Lung microvascular endothelial cell (primary cell): ENCODE data around the gene MISP3. TPM values are rescaled to one million over a fixed set of nuclear protein-coding genes. Genes with fewer than 3 reads are reported as not detected.

Experiments
- DNase-seq, 2 donors: peaks; one replicate each; pipeline versions ENCODE4 v3.0.0 to v3.0.0-alpha.2; 2010; ENCODE audit warnings: low read depth in 2 of 2
- total RNA-seq: library from RNA; depleted of rRNA; stranded (reverse); fragments of >200 nt; gene quantifications from 2 replicates; pipeline ENCODE4 v1.2.1, GENCODE V29; 2014

Gene MISP3
- total RNA-seq, 1 donor from 2014 or later: not detected

DNA sequence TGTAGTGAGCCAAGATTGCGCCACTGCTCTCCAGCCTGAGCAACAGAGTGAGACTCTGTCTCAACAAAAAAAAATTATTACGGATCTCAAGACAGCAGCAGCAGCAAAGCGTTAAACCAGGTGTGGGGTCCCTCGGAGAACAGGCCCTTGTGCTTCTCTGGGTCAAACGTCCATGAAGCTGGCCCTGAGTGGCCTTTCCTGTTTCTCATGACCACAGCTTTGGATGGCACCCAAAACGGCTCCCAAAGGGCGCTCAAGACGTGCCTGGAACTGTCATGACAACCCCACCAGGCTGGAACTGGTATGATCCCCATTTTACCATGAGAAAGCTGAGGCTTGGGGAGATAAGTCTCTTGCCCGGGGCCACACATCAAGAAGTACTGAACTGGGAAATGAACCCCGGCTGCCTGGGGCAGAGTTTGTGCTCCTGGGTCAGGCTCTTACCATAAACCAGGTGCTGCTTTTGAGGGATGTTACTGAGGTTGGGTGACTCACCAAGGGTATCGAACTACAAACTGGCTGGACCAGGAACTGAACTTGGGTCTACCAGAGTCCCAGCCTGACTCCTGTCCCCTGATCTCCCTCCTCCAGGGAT, 29.6 kb downstream of the MISP3 start:
- DNase-seq: no peak

DNA sequence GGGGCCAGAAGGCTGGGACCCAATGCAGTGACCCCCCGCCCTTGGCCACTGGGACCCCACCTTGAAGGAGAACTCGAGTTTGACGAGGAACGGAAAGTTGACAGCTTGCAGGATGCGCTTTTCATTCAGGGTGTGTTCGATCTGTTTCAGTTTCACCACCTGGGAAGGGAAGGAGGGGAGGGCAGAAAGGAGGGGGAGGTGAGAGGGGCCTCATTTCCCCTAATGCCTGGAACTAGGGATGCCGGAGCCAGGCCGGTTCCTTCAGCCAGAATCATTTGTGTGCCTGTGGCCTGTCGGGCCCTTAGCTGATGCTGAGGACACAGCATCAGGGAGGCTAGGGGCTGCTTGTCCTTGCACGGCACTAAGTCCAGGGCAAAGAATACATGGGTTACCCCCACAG, 30.2 kb downstream of the MISP3 start:
- no peak for DNase-seq

DNA sequence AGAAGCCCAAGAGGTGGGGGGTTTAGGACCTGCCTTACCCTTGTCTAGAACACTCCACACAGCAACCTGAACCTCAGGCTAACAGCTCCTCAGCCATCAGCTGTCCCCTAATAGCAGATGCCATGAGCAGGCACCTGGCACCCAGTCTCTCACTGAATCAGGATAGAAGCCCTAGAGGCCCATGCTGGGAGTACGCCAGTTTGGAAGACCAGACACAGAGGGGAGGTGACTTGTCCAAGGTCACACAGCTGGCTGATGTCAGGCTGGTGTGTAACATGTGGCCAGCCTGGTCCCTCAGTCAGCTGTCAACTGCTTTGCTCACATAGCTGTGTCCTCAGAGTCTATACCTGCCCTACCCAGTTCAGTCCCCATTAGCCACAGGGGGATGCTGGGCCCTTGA, 30.7 kb downstream of the MISP3 start:
- no peak for DNase-seq

DNA sequence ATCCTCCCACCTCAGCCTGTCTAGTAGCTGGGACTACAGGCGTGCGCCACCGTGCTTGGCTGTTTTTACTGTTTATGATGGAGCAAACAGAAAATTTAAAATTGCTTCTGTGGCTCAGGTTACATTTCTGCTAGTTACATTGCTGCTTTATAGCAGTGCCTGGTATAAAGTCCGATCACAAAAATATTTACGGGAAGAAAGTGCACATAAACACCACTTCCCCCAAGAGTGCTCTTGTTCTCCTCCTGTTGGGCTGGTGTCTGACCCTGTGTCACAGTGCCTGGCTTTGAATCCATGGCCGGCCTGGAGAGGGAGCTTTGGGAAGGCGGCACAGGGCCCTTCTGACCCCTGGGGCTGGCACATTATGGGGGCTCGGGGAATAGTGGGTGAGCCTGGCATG, 33.1 kb downstream of the MISP3 start:
- DNase-seq: no peak

DNA sequence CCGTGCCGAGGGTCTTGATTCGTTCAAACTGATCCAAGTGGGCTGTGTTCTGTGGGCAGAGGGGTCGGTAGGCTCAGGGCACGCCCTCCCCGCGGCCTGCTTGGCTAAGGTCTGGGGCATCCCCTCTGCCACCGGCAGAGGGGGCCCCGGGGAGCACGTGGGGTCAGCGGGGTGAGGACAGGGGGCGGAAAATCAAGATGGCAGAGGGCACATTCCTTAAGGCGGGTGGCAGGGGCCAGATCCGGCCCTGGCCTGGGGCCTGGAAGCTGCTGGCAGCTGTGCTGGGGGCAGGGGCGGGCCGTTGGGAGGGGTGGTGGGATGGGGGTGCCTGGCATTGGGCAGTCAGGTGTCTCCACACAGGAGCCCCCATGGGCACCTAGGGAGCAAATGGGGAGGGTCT, 34.3 kb downstream of the MISP3 start:
- DNase-seq: no peak

DNA sequence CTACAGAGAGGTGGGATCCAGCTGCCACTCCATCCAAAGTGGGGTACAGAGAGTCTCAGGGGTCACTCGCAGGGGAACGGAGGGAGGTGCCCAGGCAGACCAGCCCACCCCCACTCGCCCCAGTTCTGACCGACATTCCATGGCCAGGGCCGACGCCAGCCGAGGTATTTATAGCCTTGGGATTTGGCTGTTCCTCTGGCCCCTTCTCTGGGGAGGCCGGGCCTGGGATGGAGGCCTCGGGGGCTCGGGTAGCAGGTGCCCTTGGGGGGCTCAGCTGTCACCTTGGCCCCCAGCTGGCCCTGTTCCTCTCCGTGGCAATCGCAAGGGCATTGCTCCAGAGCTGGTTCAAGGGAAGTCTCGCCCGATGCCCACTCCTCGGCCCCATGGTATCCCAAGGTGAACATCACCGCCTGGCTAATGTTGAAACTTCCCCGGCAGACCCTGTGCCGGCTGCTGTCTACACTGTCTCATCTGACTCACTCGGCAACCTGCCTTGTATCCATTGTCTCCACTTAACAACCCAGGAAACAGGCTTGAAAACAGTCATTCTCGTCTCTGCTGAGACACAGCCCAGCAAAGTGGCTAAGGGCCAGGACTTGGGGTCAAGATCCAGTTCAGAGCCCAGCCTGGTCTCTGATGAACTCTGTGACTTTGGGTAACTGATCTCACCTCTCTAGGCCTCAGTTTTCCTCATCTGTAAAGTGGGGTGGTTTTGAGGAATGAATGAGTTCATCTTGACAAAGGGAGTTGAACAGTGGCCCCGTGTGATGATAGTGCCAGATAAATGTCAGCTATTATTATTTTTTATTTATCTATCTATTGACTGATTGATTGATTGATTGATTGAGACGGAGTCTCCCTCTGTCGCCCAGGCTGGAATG, 35.2 kb downstream of the MISP3 start:
- peak; percentile 38 to 92 for DNase-seq

DNA sequence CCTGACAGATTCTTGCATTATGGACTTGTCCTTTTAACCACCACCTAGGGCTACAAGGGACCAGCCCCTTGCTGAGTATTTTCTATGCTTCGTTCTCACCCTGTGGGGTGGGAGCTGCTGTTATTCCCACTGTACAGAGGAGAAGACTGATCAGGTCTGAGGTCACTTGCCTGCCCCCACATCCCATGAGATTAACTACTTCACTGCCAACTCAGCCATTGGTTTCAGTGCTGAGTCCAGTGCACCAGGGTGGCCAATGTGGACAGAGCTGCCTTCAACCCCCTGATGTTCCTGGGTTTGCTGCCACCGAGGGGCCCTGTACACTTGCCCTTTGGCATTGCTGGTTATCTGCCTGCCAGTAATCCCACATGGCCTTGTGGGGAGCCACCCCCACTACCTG, 38.1 kb downstream of the MISP3 start:
- DNase-seq: no peak

DNA sequence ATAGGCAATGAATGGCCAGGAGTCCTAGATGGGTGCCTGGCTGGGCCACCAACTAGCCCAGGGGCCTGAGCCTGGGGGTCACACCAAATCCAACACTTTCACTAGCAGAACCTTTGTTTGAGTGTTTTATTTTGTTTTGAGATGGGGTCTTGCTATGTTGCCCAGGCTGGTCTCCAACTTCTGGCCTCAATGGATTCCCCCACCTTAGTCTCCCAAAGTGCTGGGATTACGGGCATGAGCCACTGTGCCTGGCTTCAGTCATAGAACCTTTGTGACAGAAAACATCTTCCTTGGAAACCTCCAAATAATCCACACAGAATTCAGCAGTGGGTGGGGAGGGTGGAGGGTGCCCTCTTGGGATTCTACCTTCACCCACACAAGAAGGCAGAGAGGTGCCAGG, 38.9 kb downstream of the MISP3 start:
- DNase-seq: no peak

DNA sequence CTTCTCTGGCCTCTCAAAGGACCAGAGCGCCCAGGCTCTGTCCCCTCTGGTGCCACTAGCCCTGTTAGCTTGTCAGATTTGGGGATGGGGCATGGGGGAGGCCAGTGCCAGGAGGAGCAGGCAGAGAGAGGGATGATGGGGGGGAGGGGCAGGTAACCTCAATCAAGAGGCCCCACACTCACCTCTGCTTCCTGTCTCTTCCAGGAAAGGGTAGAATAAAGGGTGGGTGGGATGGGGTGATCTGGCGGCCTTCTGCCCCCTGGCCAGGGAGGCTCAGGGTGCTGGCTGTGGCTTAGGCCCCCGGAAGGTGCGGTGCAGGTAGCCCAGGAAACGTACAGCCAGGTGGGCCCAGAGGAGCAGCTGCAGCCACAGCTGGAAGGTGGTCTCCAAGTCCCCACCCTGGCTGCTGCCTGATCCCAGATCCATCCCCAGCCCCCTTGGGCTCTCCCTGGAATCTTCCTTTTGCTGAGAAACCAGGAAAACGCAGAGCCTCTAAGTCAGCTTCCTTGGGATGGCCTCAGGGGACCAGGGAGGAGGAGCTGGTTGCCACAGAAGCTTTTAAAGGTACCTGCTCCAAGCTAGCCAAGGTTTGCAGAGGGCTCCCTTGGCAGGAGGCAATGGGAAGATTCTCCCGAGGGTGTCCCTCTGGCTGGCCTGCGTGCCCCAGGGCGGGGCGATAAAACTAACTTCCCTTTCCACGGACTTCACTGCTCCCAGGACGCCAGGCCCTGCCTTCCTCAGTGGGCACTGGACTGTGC, 39.6 kb downstream of the MISP3 start:
- DNase-seq: no peak

DNA sequence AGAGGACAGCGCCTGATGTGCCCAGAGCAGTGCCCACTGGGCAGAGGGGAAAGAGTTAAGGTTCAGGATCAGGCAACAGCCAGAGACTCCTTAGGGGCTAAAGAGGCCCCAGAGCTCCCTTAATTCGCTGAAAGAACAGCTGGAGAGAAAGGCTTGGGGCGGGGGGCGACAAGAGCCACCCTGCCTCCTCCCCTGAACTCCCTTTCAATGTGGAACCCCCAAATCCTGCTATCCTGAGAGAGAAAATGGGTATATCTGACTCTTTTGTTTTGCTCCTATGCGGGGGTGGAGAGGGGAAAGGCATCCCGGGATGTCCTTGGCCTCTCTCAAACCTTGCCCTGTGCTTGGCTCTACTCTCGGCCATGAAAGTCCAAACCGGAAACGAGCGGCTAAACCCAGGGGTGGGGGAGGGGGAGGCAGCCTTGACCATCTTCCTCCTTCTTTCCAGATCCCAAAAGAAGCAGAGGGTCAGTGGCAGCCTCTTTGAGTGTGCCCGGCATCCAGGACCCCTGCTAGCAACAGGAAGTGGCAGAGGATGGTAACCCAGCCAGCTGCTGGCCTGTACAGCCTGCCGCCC, 40.3 kb downstream of the MISP3 start:
- DNase-seq: no peak

DNA sequence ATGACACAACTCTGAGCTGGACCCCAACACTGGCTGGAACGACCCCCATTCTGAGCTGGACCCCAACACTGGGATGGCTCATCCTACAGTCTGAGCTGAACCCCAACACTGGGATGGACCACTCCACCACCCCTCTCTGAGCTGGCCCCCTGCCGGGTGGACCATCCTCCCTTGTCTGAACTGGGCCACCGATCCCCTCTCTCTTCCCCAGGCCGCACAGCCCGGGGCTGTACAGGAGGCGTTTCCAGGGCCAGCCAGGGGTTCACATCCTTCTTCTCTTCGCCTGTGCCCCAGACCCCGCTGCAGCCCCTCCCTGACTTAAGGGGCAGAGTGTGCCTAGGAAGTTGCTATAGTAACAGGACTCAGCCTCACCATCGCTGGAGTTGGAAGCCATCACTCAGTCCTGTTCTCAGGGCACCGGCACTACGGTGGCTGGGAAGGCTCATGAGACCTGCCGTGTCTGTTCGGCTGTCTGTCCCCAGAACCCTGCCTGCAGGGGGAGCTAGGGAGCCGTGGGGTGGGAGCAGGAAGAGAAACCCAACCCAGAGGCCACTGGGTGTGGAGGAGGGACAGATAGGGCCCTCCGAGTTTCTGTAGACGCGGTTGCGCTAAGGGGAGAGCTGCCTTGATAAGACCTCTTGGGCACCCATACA, 41.3 kb downstream of the MISP3 start:
- no peak for DNase-seq

DNA sequence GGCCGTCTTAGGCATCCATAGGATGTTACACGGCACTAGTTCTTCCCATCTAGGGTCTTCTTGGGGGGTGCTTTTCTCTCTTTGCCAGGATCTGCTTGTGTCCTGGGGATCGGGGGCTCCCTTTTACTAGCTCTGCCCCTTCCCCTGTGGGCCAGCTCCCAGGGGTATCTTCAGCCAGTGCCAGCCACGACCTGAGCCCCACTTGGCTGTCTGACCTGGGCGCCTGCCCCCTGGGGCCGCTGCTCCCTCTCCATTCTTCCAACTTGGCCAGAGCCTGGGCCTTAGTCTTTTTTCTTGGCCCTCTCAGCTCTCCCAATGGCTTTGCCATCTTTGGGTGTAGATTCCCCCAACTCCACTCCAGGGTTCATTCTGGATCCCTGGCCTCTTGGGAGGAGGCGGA, 41.9 kb downstream of the MISP3 start:
- DNase-seq: no peak

DNA sequence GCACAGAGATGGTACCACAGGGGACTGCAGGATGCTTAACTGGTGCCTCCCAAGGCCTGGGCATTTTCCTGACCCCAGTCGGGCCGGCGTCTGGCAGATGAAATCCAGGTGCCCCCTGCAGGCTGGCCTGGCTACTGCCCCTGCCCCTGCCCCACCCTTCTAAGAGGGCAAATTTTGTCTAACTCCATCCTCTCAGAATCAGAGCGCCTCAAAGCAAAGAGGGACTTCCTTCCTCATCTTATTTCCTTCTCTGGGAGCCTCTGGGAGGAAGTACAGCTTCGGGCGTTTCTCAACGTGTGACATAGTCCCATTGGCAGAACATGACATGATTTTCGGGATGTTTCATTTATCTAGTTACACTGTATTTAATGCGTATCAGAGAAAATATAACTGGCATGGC, 42.3 kb downstream of the MISP3 start:
- DNase-seq: peak; percentile 47 to 60

DNA sequence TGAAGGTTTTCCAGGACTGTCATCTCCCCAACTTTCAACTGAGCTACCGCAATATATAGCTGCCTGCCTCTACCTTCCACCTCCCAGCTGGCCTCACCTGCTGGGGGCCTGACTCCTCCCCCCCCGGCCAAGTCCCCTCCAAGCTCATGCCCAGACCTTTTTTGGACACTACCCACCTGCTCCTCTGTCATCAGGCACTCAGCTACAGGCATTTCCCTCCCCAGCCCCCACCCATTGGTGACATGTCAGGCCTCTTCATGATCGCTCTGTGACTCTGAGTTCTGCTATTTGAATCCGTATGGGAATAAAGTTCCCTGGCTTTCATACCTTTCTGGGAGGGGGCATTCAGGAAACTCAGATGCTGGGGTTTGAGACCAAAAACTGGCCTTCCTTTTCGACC, 43.2 kb downstream of the MISP3 start:
- DNase-seq: no peak

DNA sequence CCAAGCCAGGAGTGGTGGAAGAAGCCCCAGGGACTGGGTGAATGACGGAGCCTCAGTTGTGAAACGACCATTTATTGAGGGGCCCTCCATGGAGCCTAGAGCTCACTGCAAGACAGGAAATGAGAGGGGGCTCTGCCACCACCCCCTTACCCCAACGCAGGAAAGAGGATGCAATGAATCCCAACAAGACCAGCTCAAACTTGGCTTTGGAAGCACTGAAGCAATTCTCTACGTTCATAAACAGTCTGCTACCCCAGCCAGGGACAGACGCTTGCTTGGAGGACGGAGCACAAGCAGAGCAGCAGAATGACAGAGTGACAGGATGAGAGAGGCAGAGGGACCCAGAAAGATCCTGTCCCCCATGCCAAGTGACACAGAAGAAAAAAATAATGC, 43.9 kb downstream of the MISP3 start:
- no peak for DNase-seq

DNA sequence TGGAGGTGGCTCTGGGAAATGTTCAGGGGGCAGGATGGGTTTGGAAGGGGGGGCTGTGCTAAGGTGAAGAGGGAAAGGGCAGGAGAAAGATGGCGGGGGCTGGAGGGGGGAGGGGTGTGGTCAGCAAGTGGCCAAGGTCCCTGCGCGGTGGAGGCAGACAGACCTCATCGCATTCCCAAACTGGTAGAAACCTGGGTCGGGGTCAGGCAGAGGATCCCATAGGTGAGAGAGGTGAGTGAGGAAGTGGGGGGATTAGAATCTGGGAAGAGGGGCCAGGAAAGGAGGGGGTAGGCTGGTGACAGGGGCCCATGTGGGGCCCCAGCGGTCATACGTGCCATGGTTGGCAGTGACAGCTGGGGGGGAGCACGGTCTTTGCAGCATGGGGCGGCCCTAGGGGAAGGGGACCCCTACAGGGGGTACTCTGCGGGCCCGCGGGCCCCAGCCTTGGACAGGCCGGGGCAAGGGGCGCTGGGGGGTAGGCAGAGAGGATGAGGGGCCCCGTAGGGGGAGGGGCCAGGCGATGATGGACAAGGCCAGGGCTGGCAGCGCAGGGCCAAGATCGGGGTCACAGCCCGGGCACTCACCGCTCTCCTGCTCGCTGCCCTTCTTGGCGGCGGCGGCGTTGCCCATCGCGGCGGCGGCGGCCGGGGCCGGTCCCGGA, 44.5 kb downstream of the MISP3 start:
- no peak for DNase-seq

DNA sequence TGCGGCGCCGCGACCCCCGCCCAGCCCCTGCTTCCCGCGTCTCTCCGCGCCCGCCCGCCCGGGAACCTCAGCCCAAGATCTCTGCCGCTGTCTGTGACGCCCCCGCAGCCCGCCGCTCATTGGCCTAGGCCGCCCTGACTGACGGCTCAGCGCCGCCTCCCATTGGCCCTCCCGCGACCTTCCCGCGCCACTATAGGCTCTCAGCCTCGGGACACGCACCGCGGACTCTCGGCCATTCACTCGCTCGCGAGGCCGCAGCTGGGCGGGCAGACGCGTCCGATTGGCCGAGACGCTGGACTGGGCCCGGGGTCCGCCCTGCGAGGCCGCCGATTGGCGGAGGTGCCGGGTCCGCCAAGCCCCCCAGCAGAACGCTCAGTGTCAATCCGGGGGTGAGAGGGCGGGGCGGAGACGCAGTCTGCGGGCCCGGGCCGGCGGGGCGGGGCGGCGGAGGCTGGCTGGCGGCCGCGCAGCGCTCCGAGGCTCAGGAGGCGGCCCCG, 45.1 kb downstream of the MISP3 start, which contains the start of gene PRKACA:
Gene PRKACA, minus strand, starts transcription at position 95 of the 497 bp plus-strand sequence. CDS start 215 bp downstream, outside the sequence.
- peak; percentile 99 to 100 for DNase-seq

DNA sequence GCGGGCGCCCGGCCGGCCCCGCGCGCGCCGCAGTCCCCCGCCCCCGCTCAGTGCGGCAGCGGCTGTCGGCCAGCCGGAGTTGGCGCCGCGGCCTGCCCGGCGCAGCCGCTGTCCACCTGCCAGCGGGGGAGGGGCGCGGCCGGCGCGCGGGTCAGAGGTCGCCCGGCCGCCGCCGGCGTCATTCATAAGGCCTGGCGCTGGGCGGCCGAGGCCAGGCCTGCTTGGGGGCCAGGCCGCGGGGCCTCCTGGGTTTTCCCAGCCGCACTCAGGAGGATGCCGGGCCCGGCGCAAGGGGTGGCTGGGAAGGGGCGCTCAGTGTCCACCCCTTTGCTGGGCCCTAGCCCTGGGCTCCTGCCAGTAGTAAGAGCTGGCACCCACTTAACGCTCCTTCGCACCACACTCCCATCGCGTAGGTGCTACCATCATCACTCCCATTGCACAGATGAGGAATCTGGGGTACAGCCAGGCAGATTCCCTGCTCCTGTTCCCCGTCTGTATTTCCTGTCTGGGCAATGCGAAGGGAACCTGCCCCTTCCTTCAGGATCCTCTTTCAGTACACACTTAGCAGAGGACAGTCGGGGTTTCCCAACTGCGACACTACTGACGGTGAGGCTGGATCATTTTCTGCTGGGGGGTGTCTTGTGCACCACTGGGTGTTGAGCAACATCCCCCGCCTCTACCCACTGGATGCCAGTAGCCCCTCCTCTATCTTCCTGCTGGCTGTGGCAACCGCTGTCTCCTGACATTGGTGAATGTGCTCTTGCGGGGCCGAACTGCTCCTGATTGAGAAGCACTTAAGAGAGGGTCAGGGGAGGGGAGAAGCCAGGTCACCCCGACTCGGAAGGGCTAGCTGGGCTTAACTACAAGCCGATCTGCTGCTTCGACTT, 45.8 kb downstream of the MISP3 start:
- peak; percentile 80 to 89 for DNase-seq

DNA sequence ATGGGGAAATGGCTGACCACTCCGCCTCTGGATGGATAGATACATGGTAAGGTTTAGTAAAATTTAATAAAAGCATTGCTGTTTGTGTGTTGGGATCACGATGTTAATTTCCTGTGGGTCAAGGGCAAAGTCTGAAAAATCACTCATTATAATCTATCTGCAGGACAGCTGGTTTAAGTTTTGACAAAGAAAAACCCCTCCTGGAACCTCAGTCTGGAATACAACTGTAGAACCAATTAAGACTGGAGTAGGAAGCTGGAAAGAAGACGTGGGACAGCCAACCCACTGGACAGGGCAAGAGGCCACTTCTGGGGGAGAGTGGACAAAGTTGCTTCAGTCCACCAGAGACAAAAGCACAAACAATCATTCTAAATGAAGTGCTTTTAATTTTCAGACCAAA, 46.6 kb downstream of the MISP3 start:
- no peak for DNase-seq
